GM12878 (cell line): ENCODE measurements around the gene SLC25A42. TPM values are rescaled to one million over a fixed set of nuclear protein-coding genes. Genes with fewer than 3 reads are reported as not detected.

ENCODE experiments used
- EGR1 ChIP-seq, 2 experiments: IDR thresholded peaks; 1 replicate in 1 of 2; 2 replicates in 1 of 2; pipeline ENCODE4 v1.6.1; 2011 to 2012; ENCODE audit warnings: low read depth in 2 of 2, low read length in 2 of 2, borderline replicate concordance in 1 of 2, mild to moderate bottlenecking in 1 of 2, moderate library complexity in 1 of 2
- POLR2AphosphoS2 ChIP-seq: IDR thresholded peaks from 2 replicates; pipeline ENCODE4 v1.6.1; 2011; ENCODE audit warnings: low read depth, mild to moderate bottlenecking, low read length, improper control_type of control experiment, moderate library complexity
- RUNX3 ChIP-seq: IDR thresholded peaks from 2 replicates; pipeline ENCODE4 v1.6.1; 2012; ENCODE audit warnings: low read length, inconsistent platforms
- ZNF217 ChIP-seq: fragments of 450-650 bp; IDR thresholded peaks from 2 replicates; pipeline ENCODE4 v1.6.1; 2017; ENCODE audit warnings: antibody characterized with exemption, mild to moderate bottlenecking
- polyA plus RNA-seq, 11 experiments: library from polyadenylated mRNA; depleted of rRNA in 4 of 11; unstranded in 6 of 11; stranded (reverse) in 5 of 11; fragments of >200 nt; fragmentation: Nextera tagmentation in 4 of 11; fragmentation: Illumina TruSeq in 1 of 11; extraction: Ambion mirVana in 4 of 11; extraction: Trizol in 1 of 11; gene quantifications; 1 replicate in 1 of 11; 2 replicates in 10 of 11; pipeline versions ENCODE4 v1.2.1 to v1.2.3, GENCODE V29; 2011 to 2016; ENCODE audit warnings: inconsistent platforms in 2 of 11, missing spikeins in 2 of 11, low read depth in 1 of 11
- total RNA-seq, 4 experiments: library from RNA; depleted of rRNA in 3 of 4; stranded (reverse); fragments of >200 nt in 3 of 4; fragmentation: Illumina TruSeq in 1 of 4; extraction: Trizol in 1 of 4; gene quantifications; 2 replicates each; pipeline versions ENCODE4 v1.2.1 to v1.2.3, GENCODE V29; 2013 to 2021
- TF ChIP-seq, protein P1 (sequence below): fragments of 450-650 bp; IDR thresholded peaks from 2 replicates; pipeline ENCODE4 v1.6.1; 2017; ENCODE audit warnings: antibody characterized with exemption, mild to moderate bottlenecking, moderate library complexity
- TF ChIP-seq, protein P2 (sequence below): fragments of 450-650 bp; IDR thresholded peaks from 2 replicates; pipeline ENCODE4 v1.6.1; 2018; ENCODE audit warnings: borderline replicate concordance, mild to moderate bottlenecking; ENCODE audit not compliant: partially characterized antibody

SLC25A42 gene
- total and polyA plus RNA-seq, 10 of the 15 experiments (the other 5 are each of a cell fraction or from before 2014, with no cell fraction given) = 0.24 to 19.2 (median 9.6) TPM

- TF ChIP-seq, protein P1, sequence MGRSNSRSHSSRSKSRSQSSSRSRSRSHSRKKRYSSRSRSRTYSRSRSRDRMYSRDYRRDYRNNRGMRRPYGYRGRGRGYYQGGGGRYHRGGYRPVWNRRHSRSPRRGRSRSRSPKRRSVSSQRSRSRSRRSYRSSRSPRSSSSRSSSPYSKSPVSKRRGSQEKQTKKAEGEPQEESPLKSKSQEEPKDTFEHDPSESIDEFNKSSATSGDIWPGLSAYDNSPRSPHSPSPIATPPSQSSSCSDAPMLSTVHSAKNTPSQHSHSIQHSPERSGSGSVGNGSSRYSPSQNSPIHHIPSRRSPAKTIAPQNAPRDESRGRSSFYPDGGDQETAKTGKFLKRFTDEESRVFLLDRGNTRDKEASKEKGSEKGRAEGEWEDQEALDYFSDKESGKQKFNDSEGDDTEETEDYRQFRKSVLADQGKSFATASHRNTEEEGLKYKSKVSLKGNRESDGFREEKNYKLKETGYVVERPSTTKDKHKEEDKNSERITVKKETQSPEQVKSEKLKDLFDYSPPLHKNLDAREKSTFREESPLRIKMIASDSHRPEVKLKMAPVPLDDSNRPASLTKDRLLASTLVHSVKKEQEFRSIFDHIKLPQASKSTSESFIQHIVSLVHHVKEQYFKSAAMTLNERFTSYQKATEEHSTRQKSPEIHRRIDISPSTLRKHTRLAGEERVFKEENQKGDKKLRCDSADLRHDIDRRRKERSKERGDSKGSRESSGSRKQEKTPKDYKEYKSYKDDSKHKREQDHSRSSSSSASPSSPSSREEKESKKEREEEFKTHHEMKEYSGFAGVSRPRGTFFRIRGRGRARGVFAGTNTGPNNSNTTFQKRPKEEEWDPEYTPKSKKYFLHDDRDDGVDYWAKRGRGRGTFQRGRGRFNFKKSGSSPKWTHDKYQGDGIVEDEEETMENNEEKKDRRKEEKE = no peak
- TF ChIP-seq, protein P2, sequence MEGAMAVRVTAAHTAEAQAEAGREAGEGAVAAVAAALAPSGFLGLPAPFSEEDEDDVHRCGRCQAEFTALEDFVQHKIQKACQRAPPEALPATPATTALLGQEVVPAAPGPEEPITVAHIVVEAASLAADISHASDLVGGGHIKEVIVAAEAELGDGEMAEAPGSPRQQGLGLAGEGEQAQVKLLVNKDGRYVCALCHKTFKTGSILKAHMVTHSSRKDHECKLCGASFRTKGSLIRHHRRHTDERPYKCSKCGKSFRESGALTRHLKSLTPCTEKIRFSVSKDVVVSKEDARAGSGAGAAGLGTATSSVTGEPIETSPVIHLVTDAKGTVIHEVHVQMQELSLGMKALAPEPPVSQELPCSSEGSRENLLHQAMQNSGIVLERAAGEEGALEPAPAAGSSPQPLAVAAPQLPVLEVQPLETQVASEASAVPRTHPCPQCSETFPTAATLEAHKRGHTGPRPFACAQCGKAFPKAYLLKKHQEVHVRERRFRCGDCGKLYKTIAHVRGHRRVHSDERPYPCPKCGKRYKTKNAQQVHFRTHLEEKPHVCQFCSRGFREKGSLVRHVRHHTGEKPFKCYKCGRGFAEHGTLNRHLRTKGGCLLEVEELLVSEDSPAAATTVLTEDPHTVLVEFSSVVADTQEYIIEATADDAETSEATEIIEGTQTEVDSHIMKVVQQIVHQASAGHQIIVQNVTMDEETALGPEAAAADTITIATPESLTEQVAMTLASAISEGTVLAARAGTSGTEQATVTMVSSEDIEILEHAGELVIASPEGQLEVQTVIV = no peak
- TF ChIP-seq RUNX3 (no peak), EGR1 (IDR thresholded peaks at IDR 0.05; ENCODE audit: borderline replicate concordance in 1 of 2, low read depth in 2 of 2, low read length in 2 of 2) (no peak), ZNF217 (no peak), POLR2AphosphoS2 (no peak)
Measured at GRCh38 chr19:19052921-19053320, 10.9 kb upstream of the SLC25A42 start (continued).
